NCI-H2196 (cell line): ENCODE results near the gene SYT12.

Experiments
- DNase-seq: peaks from one replicate; lab custom pipeline; 2025; ENCODE audit not compliant: unreplicated experiment; lab: John Stamatoyannopoulos, UW

The SYT12 gene

DNA sequence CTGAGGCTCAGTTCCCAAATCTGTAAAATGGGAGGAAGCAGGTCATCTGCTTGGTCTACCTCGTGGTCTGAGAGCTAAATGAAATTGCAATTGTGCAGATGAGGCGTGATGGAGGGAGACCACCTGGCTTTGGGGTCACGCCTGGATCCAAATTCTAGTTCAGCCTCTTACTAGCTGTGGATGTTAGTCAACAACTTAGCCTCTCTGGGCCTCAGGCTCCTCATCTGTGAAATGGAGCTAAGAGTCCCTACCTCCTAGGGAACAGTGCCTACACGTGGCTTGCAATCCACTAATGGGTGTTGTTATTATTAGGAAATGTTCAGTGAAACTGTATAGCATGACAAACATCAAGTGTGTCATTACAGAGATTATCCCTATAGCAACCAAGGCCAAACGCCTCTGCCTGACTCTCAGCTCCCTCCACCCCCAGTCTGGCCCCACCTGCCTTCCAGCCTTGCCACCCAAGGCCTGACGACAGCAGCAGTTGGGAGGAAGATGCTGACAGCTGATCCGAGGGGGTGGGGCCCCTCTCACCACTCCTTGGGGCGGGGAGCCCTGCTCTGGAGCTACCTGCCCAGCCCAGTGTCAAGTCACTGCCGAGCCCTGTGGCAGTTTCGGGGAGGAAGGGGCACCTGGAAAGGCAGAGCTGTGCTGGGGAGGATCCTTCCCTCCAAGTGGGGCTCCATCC lies 32.0 kb downstream of the SYT12 start:
- DNase-seq: peak; percentile 81

DNA sequence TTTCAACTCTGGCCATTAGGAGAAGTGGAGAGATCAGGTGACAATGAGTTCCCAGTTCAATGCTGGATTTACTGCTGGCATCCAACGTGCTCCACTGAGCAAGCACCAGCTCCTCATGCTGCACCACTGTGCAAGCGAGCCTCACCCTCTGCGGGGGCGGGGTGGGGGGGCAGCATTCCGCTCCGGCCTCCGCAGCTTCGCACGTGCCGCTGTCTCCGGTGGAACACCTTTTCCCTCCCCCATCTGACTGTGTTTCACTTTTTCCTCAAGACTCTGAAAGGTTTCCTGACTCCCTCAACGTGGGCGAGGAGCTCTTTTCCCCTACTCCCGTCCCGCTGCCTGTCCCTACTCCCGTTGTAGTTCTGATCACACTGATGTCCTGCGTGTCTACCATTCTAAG lies 32.9 kb downstream of the SYT12 start:
- DNase-seq: no peak

DNA sequence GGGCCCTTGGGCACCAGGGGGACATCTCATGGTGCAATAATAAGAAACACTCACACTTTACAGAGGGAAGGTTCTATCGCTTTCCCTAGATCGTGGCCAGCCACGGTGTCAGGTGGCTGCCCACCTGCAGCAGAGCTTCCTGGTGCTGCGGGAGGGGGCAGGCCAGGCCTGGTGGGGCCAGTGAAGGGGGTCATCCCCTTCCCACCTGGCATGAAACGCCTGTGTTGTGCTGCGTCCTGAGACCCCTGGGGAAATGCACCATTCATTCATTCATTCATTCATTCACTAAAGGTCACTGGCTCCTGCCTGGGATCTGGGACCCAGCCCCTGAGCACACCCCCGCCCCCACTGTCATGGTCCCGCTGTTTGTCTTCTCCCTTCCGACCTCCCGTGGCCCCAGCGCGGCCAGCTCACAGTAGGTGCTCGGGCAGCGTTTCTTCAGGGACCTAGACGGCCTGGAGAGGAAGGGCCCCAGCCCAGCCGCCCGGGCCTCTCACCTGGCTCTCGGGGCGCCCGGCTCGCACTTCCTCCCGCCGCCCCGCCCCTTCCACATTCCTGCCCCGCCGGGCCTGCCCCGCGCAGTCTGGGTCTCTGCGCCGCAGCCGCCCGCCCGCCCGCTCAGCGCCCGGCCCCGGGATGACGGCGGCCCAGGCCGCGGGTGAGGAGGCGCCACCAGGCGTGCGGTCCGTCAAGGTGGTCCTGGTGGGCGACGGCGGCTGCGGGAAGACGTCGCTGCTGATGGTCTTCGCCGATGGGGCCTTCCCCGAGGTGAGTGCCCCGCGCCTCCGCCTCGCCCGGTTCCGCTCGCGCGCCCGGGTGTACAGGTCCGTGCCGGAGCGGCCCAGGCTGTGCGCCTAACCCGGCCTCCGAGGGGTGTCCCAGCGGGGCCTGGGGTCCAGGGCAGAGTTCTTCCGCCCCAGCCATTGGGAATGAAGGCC lies 33.6 kb downstream of the SYT12 start, which contains the start of gene RHOD:
Gene RHOD, plus strand, starts transcription at position 581 of the 938 bp plus-strand sequence. Its CDS starts 56 bp downstream, at position 637.
- no peak for DNase-seq

DNA sequence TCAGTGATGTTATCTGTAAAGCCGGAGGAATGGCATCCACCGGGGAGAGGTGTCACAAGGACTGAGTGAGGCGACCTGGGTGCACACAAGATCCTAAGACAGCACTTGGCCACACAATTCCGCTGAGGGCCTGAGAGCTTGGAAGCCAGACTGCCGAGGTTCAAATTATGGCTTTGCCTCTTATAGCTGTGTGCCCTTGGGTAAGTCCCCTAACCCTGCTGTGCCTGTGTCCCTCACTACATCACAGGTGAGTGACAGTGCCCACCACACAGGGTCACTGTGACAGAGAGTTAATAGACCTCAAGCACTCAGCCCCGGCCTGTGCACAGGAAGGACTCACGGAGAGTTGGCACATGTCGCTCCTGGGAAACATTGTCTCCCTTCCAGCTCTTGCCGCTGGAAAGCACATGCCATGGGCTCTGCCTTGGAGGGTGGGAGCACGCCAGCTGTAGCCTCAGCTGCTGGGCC lies 34.3 kb downstream of the SYT12 start:
- DNase-seq: no peak

DNA sequence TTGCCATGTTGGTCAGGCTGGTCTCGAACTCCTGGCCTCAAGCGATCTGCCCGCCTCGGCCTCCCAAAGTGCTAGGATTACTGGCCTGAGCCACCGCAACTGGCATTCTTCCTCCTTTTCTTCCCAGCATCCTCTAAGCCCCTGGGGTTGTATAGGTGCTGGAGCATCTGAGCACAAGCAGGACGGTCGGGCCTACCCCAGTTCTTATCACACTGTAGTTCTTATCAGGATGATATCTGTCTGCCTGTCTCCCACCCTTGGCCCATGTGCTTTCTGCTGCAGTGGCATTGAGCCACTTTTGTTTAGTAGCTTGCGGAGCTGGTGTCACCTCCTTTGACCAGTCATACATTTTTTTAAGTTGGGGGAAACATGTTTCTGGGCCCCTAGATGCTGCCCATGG lies 35.6 kb downstream of the SYT12 start:
- DNase-seq: no peak

DNA sequence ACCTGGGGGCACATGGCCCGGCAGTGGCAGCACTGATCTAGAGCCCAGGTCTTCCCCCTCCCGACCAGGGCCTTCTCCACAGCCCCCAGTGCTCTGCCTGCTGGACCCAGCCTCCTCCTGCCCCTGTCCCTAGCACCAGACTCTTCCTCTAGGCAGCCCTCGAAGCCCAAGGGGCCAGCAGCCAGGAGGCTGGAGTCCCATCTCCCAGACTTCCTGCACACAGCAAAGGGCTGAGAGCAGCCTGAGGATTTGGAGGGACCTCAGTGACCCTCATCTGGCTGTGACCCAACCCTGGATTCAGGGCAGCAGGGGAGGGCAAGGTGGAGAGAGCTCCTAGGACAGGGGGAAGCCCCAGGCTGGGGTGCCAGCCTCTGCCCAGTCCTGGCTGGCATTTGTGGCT lies 36.7 kb downstream of the SYT12 start:
- no peak for DNase-seq

DNA sequence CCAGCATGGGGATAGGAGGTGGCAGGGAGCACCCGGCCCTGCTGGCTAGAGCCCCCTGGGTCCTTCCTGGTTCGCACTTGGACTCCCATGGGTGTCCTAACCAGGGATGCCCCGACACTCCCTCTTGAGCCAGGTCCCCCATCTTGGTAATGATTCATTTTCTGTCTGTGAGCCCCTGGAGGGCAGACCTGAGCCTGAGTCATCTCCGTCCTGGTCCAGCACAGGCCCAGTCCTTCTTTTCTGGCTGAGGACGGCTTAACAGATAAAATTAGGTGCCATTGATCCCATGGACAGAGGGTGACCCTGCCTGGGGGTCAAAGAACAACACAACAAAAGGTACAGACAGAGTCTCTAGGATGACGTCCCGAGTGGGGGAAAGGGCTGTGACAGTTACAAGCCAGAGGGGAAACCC lies 37.2 kb downstream of the SYT12 start:
- no peak for DNase-seq

DNA sequence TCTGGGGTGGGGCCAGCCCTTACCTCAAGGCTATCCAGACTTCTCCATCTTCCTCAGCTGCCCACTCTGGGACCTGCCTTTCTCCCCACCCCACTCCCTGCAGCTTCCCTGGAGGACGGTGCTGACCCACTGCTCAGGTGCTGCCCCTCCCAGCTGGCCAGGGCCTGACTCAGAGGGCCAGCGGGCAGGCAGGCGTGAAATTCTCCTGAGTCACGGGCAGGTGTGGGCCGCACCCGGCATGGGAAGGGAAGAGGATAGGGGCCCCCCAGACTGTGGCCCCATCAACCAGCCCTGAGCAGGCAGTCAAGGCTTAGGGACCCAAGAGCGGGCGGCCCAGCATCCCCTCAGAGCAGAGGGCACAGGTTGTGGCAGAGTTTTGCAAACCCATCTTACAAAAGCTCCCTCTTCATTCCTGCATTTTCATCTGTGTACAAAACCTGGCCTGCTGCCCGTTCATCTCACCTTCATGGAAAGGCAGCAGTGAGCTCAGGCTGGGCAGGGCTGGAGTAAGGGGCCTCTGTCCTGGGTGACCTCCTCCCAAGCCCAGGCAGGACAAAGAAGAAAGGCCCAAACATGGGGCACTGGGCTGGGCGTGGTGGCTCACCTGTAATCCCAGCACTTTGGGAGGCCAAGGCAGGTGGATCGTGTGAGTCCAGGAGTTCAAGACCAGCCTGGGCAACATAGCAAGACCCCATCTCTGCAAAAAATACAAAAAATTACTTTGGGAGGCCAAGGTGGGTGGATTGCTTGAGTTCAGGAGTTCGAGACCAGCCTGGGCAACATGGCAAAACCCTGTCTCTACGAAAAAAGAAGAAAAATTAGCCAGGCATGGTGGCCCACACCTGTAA lies 39.8 kb downstream of the SYT12 start:
- no peak for DNase-seq

DNA sequence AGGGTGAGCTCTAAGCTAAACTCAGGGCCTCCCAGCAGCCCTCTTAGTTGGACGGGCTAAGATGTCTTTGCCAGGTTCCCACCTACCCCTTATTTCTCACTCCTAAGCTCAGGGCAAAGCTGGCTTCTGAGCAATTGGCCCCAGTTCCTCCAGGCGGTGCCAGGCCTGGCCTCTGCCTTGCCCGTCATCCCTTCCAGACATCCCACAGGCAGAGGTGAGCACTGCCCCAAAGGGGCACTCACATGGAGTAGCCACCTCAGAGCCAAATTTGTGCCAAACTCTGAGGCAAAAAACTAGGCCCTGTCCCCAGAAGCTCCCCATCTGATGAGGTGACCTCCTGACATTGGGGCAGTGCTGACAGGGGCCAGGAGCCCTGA lies 43.4 kb downstream of the SYT12 start:
- DNase-seq: no peak

DNA sequence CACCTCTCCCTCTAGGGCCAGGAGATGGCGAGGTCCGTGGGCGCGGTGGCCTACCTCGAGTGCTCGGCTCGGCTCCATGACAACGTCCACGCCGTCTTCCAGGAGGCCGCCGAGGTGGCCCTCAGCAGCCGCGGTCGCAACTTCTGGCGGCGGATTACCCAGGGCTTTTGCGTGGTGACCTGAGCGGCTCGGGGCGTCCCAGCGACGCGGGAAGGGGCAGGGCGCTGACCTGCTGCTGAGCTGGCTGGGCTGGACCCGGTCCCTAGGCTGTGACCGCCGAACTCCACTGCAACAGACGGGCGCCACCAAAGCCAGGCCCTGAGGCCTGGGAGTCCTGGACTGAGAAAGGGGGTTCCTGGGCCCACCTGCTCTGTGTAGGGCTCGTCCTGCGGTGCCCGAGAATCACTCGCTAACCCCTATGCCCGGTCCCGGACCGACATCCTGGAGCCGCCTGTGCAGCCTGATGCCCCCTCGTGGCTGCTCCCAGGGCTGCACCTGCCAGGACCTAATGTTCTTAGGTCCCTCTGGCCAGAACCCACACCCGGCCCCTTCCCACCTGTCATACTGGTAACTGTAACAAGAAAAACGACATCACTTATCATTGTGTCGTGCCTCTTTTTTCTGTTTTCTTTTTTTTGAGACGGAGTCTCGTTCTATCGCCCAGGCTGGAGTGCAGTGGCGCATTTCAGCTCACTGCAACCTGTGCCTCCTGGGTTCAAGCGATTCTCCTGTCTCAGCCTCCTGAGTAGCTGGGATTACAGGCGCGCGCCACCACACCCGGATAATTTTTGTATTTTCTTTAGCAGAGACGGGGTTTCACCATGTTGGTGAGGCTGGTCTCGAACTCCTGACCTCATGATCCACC lies 48.7 kb downstream of the SYT12 start:
- peak; percentile 30 for DNase-seq

DNA sequence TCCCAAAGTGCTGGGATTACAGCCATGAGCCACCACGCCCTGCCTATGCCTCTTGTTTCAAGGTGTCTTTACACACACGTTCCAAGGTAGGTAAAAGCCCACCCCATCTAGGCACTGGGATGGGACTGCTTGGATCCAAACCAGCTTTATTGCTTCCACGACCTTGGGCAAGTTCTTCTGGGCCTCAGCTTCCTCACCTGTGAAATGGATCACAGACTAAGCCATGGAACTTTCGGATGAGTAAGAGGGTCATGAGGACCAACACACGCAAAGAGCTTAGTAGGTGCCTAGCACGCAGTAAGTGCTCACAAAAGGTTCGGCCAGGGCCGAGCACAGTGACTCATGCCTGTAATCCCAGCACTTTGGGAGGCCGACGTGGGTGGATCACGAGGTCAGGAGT lies 49.4 kb downstream of the SYT12 start:
- DNase-seq: no peak

DNA sequence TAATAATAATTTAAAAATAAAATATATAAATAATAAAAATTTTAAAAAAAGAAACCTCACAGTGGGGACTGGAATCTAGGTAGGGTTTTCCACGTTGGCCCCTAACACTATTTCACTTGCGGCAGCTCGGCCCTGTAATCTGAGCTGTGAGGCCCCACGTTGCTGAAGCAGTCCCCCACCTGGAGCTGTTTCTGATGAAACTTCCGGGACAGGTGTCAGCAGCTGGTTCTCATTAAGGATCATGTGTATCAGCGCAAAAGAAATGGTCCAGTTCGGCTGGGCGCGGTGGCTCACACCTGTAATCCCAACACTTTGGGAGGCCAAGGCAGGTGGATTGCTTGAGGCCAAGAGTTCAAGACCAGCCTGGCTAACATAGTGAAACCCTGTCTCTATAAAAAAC lies 51.0 kb downstream of the SYT12 start:
- no peak for DNase-seq

DNA sequence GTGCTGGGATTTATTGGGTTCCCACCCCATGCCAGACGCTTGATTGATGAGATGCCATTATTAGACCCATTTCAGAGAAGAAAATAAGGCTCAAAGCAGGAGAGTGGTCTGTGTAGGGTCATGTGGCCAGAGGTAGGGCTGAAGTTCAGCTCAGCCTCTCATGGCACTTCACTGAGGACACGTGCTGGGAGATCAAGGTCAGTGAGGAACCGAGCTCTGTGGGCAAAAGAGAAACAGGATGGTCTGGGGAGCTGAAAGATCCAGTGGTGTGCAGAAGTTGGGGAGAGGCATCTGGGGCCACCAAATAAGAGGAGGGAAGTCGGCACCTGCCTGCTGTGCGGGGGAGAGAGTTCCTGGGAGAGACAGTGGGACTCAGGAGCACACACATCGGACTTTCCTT lies 53.3 kb downstream of the SYT12 start:
- DNase-seq: no peak

DNA sequence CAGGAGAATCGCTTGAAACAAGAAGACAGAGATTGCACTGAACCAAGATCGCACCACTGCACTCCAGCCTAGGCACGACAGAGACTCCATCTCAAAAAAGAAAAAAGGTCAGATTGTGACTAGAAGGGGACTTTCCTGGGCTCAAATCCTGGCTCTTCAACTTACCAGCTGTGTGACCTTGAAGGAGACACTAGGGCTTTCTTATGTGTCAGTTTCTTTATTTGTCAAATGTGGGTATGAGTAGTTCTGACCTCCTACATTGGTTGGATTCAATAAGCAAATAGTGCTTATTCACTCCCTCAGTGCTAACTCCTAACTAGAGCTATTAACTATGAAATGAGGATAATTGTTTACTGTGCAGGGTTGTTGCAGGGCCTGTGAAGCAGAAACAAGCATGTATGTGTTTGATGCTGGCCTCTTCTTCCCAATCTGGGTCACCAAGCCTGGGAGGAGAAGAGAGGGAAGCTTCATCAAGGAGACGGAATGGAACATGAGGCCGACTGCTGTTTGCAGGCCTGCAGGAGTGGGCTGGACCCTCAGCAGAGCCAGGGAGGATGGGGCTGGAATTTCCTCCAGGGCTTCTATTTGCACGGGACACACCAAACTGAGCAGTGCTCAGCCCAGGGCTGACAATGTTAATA lies 56.3 kb downstream of the SYT12 start:
- no peak for DNase-seq

DNA sequence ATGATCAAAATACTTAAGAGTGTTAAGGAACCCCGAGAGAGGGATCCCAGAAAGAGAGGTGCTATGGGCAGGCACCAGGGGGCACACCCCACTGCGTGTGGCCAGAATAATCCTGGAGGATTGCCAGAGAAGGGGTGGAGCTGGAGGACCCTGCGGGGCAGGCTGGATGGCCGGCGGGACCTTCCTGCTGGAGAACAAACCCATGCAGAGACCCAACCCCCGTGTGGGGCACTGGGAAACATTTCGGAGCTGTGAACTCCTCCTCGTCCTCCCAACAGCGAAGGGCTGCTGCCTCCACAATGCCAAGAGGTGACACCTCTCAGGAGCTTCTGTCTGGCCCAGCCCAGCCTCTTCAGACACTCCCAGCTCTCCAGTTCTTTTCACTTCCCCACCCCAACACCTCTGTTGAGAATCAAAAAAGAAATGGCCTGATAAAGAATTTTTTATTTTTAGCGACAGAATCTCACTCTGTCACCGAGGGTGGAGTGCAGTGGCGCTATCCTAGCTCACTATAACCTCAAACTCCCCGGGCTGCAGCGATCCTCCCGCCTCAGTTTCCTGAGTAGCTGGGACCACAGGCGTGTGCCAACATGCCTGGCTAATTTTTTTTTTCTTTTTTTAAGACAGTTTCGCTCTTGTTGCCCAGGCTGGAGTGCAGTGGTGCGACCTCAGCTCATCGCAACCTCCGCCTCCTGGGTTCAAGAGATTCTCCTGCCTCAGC lies 59.3 kb downstream of the SYT12 start:
- no peak for DNase-seq

DNA sequence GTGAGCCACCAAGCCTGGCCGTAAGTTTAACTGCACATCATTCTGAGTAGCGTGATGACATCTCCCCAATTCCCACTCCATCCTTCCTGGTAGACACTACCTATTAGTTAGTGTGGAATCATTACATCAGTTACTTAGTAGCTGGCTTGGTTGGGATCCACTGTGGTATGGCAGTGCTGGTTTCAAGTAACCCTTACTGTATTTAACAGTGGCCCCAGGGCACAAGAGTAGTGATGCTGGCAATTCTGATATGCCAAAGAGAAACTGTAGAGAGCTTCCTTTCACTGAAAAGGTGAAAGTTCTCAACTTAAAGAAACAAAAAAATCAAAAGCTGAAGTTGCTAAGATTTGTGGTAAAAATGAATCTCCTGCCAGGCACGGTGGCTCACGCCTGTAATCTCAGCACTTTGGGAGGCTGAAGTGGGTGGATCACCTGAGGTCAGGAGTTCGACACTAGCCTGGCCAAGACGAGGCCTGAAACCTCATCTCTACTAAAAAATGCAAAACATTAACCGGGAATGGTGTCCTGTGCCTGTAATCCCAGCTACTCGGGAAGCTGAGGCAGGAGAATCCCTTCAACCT lies 60.9 kb downstream of the SYT12 start:
- DNase-seq: no peak

DNA sequence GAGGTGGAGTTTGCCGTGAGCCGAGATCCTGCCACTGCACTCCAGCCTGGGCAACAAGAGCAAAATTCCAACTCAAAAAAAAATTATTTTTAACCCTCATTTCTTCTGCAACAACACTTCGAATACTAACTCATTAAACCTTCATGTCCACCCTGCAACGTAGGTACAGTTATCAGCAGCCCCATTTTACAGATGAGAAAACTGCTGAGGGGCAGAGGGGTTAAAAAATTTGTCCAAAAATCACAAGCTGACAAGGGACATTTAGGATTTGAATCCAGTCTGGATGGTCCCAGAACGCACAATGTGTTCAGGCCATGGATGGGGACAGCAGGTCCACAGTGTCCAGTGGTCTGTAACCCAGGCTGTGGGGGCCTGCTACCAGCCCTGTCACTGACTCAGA lies 62.7 kb downstream of the SYT12 start:
- DNase-seq: no peak

DNA sequence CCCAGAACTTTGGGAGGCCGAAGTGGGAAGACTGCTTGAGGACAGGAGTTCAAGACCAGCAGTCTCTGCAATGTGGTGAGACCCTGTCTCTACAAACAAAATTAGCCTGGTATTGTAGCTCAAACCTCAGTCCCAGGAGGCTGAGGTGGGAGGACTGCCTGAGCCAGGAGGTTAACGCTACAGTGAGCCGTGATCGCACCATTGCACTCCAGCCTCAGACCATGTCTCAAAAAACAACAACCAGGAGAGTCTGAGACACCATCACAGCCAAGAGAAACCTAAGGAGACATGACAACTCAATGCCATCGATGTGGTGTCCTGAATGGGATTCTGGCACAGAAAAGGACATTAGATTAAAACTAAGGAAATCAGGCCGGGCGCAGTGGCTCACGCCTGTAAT lies 67.8 kb downstream of the SYT12 start:
- DNase-seq: no peak

DNA sequence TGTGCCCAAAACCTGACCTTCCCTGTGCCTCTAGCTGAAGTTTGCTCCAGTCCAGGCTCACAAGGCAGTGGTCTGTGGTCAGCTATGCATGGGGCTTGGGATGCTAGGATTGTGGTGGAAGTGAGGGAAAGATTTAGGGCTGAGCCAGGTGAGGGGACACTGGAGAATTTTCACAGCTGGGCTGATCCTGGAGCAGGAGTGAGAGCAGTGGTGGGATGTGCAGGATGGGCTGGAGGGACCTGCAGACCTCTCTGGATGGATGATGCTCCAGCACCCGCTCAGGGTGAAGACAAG lies 72.2 kb downstream of the SYT12 start:
- DNase-seq: no peak
